Thoracic aorta (tissue), 2 donors: ENCODE data around the gene KCP. TPM values are rescaled to one million over a fixed set of nuclear protein-coding genes. Genes with fewer than 3 reads are reported as not detected.

Experiments used
- ATAC-seq: fragments of 150-250 bp; one replicate; pipeline ENCODE4 v1.8.0; 2017; ENCODE audit warnings: low read depth; ENCODE audit not compliant: insufficient number of reproducible peaks, low FRiP score
- DNase-seq: peaks from one replicate; pipeline ENCODE4 v3.0.0-alpha.2; 2020; ENCODE audit warnings: low spot score
- H3K27ac ChIP-seq, 2 donors: fragments of 200-600 bp; sonication (generic); 1 replicate in 1 of 2; 2 replicates in 1 of 2; pipeline ENCODE4 v1.5.1; 2016; ENCODE audit warnings: mild to moderate bottlenecking in 2 of 2, moderate library complexity in 2 of 2
- H3K27me3 ChIP-seq: fragments of 200-600 bp; sonication (generic); replicated peaks from 2 replicates; pipeline ENCODE4 v1.6.0; 2016; ENCODE audit warnings: mild to moderate bottlenecking; ENCODE audit not compliant: insufficient read depth
- H3K36me3 ChIP-seq: fragments of 200-600 bp; sonication (generic); one replicate; pipeline ENCODE4 v1.5.1; 2016
- H3K4me1 ChIP-seq, 2 donors: fragments of 200-600 bp; sonication (generic); 1 replicate in 1 of 2; 2 replicates in 1 of 2; pipeline versions ENCODE4 v1.5.1 to v1.6.0; 2016; ENCODE audit warnings: low read depth in 2 of 2, mild to moderate bottlenecking in 1 of 2; ENCODE audit not compliant: control insufficient read depth in 1 of 2
- H3K4me3 ChIP-seq: fragments of 200-600 bp; sonication (generic); 2 replicates; pipeline ENCODE4 v1.5.1; 2016; ENCODE audit warnings: mild to moderate bottlenecking
- H3K9me3 ChIP-seq: fragments of 200-600 bp; sonication (generic); 2 replicates; pipeline ENCODE4 v1.5.1; 2016
- CTCF ChIP-seq: fragments of 200-600 bp; sonication (generic); IDR thresholded peaks from one replicate; pipeline ENCODE4 v1.5.1; 2019; ENCODE audit warnings: antibody characterized with exemption
- total RNA-seq, 2 donors: library from RNA; depleted of rRNA; stranded (reverse); fragments of >200 nt; gene quantifications; one replicate each; pipeline versions ENCODE4 v1.1.0 to v1.2.3, GENCODE V29; 2016

KCP gene
- total RNA-seq, 2 donors from 2014 or later: 0.81 to 2.0 TPM

GRCh38 chr7:128923411-128923800 is 12.9 kb upstream of the KCP start:
- H3K27me3 ChIP-seq: no peaks in the 10 kb centered on the region
- DNase-seq (no peak), ATAC-seq (no peak)
- TF ChIP-seq CTCF: no peak
- no peaks in the 10 kb centered on the region for H3K4me1 ChIP-seq
- H3K9me3 ChIP-seq: no peaks in the 10 kb centered on the region
- H3K36me3 ChIP-seq: no peaks in the 10 kb centered on the region
- H3K27ac ChIP-seq: no peak overlapping the region
- H3K4me3 ChIP-seq: no peak overlapping the region

GRCh38 chr7:128922496-128923410 is 12.2 kb upstream of the KCP start:
- Histone ChIP-seq H3K4me3 (no peak overlapping the region), H3K4me1 (no peaks in the 10 kb centered on the region), H3K27me3 (no peaks in the 10 kb centered on the region), H3K27ac (no peak overlapping the region), H3K36me3 (no peaks in the 10 kb centered on the region), H3K9me3 (no peaks in the 10 kb centered on the region)
- TF ChIP-seq CTCF: no peak
- DNase-seq: no peak
- no peak for ATAC-seq

- no peaks in the 10 kb centered on the region for H3K9me3 ChIP-seq
- no peak for TF ChIP-seq CTCF
- no peaks in the 10 kb centered on the region for H3K27me3 ChIP-seq
- DNase-seq (no peak), ATAC-seq (no peak)
- H3K36me3 ChIP-seq: no peaks in the 10 kb centered on the region
- H3K27ac ChIP-seq: no peak overlapping the region
- H3K4me1 ChIP-seq: no peaks in the 10 kb centered on the region
- H3K4me3 ChIP-seq: no peak overlapping the region
These were observed 11.4 kb upstream of the KCP start for GRCh38 chr7:128921866-128922440.

GRCh38 chr7:128920913-128921582 is 10.5 kb upstream of the KCP start:
- no peaks in the 10 kb centered on the region for H3K9me3 ChIP-seq
- ATAC-seq (no peak), DNase-seq (no peak)
- no peaks in the 10 kb centered on the region for H3K4me1 ChIP-seq
- H3K36me3 ChIP-seq: no peaks in the 10 kb centered on the region
- TF ChIP-seq CTCF: no peak
- H3K27ac ChIP-seq: no peak overlapping the region
- no peak overlapping the region for H3K4me3 ChIP-seq
- H3K27me3 ChIP-seq: no peaks in the 10 kb centered on the region
